HCT116 (cell line): ENCODE data around the gene CTRL.

Experiments used
- CTCF ChIP-seq, 3 experiments: fragments of 200-600 bp in 1 of 3; sonication (generic) in 1 of 3; IDR thresholded peaks in 2 of 3; conservative IDR thresholded peaks in 1 of 3; 2 replicates each; pipeline ENCODE4 v1.5.1; 2012 to 2017; ENCODE audit warnings: low read depth in 2 of 3, low read length in 2 of 3, antibody characterized with exemption in 1 of 3, borderline replicate concordance in 1 of 3, control low read depth in 1 of 3, mild to moderate bottlenecking in 1 of 3, mixed read lengths in 1 of 3, mixed run types in 1 of 3, moderate library complexity in 1 of 3; ENCODE audit not compliant: insufficient read depth in 1 of 3
- POLR2A ChIP-seq: IDR thresholded peaks from 2 replicates; pipeline ENCODE4 v1.7.0; 2011; ENCODE audit warnings: borderline replicate concordance; ENCODE audit not compliant: insufficient read depth, insufficient read length; ENCODE audit errors: extremely low read depth

GRCh38 chr16:67923414-67924116 lies 8.1 kb downstream of the CTRL start:
- TF ChIP-seq CTCF (IDR thresholded peaks at IDR 0.05 in 2 of 3, conservative IDR thresholded peaks at IDR 0.05 in 1 of 3; ENCODE audit: borderline replicate concordance in 1 of 3, insufficient read depth in 1 of 3, low read depth in 2 of 3, low read length in 2 of 3) (no peak), POLR2A (no peak)
